Transverse colon (tissue), 4 donors: ENCODE data around the gene DUSP23.

Experiments
- CTCF ChIP-seq, 5 experiments: fragments of 200-600 bp in 3 of 5; fragments of 450-650 bp in 2 of 5; sonication (generic) in 3 of 5; IDR thresholded peaks; 1 replicate in 2 of 5; 2 replicates in 3 of 5; pipeline ENCODE4 v1.5.1; 2016 to 2017; ENCODE audit warnings: antibody characterized with exemption in 5 of 5, inconsistent platforms in 3 of 5, mild to moderate bottlenecking in 2 of 5, moderate library complexity in 1 of 5
- EP300 ChIP-seq: sonication (generic); formaldehyde crosslinking; IDR thresholded peaks from one replicate; pipeline ENCODE4 v1.6.1; 2017; ENCODE audit warnings: antibody characterized with exemption, low read depth
- POLR2A ChIP-seq: fragments of 450-650 bp; IDR thresholded peaks from one replicate; pipeline ENCODE4 v1.6.1; 2016; ENCODE audit warnings: antibody characterized with exemption, mild to moderate bottlenecking, moderate library complexity
- POLR2AphosphoS5 ChIP-seq, 3 donors: sonication (generic); formaldehyde crosslinking; IDR thresholded peaks; one replicate each; pipeline ENCODE4 v1.6.1; 2016; ENCODE audit warnings: antibody characterized with exemption in 3 of 3

GRCh38 chr1:159826441-159827101, 45.8 kb downstream of the DUSP23 start, which contains the start of gene SLAMF8:
- no peak for TF ChIP-seq CTCF (IDR thresholded peaks at IDR 0.05)
- TF ChIP-seq POLR2A, result no peak
- no peak for TF ChIP-seq POLR2AphosphoS5 (IDR thresholded peaks at IDR 0.05)
- no peak for TF ChIP-seq EP300
